ENCODE results near the gene SUPT3H. TPM values are rescaled to one million over a fixed set of nuclear protein-coding genes. Genes with fewer than 3 reads are reported as not detected.

The SUPT3H gene
- total RNA-seq, 1 donor from 2014 or later: 2.6 TPM

DNA sequence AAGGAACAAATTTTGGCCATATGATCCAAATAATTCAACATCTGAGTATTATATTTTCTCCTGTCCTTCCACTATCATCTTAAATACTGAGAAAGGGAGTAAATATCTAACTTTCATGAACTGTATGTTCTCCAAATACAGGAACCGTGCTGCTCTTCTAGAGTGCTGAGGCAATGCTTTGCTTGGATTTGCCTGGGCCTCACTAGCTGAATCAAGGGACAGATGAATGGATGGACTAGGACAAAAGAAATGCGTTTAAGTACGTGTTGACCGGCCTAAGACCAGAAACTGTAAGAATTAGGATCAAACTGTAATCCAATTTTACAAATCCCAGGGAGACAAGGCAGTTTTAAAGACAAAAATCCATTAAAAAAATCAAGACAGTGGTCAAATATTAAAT, 412.0 kb downstream of the SUPT3H start:
- Histone ChIP-seq H3K9me3 (replicated peaks) (no peaks in the 10 kb centered on the region), H3K27ac (replicated peaks) (no peak overlapping the region), H3K36me3 (no peaks in the 10 kb centered on the region), H3K27me3 (ENCODE audit: low read depth) (no peaks in the 10 kb centered on the region), H3K4me1 (peaks cover 24% of the 10 kb centered on the region), H3K4me3 (no peak overlapping the region)
- intact Hi-C loops (cut with micrococcal nuclease): no loop called here
- TF ChIP-seq, protein P1, sequence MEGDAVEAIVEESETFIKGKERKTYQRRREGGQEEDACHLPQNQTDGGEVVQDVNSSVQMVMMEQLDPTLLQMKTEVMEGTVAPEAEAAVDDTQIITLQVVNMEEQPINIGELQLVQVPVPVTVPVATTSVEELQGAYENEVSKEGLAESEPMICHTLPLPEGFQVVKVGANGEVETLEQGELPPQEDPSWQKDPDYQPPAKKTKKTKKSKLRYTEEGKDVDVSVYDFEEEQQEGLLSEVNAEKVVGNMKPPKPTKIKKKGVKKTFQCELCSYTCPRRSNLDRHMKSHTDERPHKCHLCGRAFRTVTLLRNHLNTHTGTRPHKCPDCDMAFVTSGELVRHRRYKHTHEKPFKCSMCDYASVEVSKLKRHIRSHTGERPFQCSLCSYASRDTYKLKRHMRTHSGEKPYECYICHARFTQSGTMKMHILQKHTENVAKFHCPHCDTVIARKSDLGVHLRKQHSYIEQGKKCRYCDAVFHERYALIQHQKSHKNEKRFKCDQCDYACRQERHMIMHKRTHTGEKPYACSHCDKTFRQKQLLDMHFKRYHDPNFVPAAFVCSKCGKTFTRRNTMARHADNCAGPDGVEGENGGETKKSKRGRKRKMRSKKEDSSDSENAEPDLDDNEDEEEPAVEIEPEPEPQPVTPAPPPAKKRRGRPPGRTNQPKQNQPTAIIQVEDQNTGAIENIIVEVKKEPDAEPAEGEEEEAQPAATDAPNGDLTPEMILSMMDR (IDR thresholded peaks at IDR 0.05; ENCODE audit: borderline replicate concordance): no peak
- DNase-seq: no peak

DNA sequence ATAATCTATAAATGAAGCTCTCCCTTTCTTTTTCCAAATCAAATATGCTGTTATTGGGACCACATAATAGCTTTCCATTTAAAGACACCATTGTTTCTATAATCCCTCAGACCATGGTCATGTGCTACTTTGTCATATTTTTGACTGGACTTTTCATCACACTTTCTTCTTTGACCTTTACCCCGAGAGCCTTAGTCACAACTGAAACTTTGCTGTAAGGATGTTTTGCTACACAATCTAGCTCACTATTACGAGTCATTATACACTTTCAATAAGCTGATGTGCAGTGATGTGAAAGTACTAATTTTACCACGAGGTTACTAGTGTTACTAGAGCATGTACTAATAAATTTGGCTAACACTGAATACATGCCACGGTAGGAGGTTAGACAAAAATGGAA, 416.8 kb downstream of the SUPT3H start:
- no peak overlapping the region for H3K4me3 ChIP-seq
- H3K27ac ChIP-seq (replicated peaks): no peak overlapping the region
- DNase-seq: no peak
- no peaks in the 10 kb centered on the region for H3K27me3 ChIP-seq (ENCODE audit: low read depth)
- no peaks in the 10 kb centered on the region for H3K9me3 ChIP-seq (replicated peaks)
- H3K4me1 ChIP-seq: no peaks in the 10 kb centered on the region
- TF ChIP-seq, protein P1 (IDR thresholded peaks at IDR 0.05; ENCODE audit: borderline replicate concordance): no peak
- no peaks in the 10 kb centered on the region for H3K36me3 ChIP-seq
- intact Hi-C loops (cut with micrococcal nuclease): no loop called here

DNA sequence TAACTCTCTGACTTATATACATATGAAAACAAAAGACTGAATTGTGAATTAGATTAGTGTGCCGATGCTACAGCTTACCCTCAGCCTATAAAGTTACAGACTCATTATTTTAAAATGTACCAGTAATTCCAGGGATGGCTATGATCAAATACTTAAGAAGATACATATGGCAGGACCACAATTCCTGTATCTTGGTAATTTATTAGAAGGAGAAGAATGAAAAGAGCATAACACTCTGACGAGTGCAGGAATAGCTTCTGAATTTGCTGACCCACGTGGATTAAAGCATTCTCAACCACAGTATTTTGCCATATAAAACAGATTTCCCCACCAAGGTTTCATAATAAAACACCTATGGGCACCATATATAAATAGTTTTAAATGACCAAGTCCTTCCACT, 418.1 kb downstream of the SUPT3H start:
- TF ChIP-seq, protein P1 (IDR thresholded peaks at IDR 0.05; ENCODE audit: borderline replicate concordance): no peak
- Histone ChIP-seq H3K4me3 (no peak overlapping the region), H3K27ac (replicated peaks) (no peak overlapping the region), H3K9me3 (replicated peaks) (no peaks in the 10 kb centered on the region), H3K36me3 (no peaks in the 10 kb centered on the region), H3K27me3 (ENCODE audit: low read depth) (no peaks in the 10 kb centered on the region), H3K4me1 (no peaks in the 10 kb centered on the region)
- intact Hi-C loops (cut with micrococcal nuclease): no loop called here
- DNase-seq: no peak

DNA sequence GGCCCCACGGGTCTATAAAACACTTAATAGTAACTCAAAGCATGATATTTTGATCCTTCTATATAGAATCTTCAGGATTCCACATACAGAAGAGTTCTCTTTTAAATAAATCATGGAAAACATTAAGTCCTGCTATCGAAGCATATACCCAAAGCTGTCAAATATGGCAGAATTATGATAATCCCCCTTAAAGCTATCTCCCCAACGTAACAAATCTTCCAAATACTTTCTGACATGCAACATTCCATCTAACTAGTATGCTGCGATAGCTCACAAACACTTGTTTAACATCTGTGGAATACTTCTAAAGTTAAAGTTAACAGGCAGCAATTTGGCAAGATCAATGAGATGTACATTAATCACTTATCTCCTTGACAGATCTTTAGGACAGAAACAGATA, 420.6 kb downstream of the SUPT3H start:
- no peaks in the 10 kb centered on the region for H3K4me1 ChIP-seq
- H3K27me3 ChIP-seq (ENCODE audit: low read depth): no peaks in the 10 kb centered on the region
- intact Hi-C loops (cut with micrococcal nuclease): no loop called here
- peaks cover 9% of the 10 kb centered on the region for H3K36me3 ChIP-seq
- H3K9me3 ChIP-seq (replicated peaks): no peaks in the 10 kb centered on the region
- H3K4me3 ChIP-seq: no peak overlapping the region
- no peak overlapping the region for H3K27ac ChIP-seq (replicated peaks)
- no peak for DNase-seq
- TF ChIP-seq, protein P1 (IDR thresholded peaks at IDR 0.05; ENCODE audit: borderline replicate concordance): no peak

DNA sequence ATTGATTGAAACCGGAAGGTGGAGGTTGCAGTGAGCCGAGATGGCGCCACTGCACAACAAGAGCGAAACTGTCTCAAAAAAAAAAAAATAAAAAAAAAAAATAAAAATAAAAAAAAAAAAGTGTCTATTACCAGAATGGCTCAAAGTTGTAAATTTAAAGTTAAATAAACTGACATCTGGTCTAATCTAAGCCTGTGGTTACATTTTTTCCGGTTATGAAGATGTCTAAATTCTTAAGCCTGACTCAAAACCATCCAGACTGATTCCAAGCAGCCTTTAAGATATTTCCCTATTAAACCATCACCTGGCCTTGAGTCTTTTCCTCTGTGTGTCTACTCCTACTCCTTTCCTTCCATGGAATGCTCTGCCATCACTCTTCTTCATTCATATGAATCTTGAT, 421.3 kb downstream of the SUPT3H start:
- TF ChIP-seq, protein P1 (IDR thresholded peaks at IDR 0.05; ENCODE audit: borderline replicate concordance): no peak
- no peaks in the 10 kb centered on the region for H3K4me1 ChIP-seq
- no peaks in the 10 kb centered on the region for H3K27me3 ChIP-seq (ENCODE audit: low read depth)
- H3K9me3 ChIP-seq (replicated peaks): peaks cover 2% of the 10 kb centered on the region
- DNase-seq: no peak
- no peak overlapping the region for H3K27ac ChIP-seq (replicated peaks)
- intact Hi-C loops (cut with micrococcal nuclease): no loop called here
- H3K4me3 ChIP-seq: no peak overlapping the region
- H3K36me3 ChIP-seq: peaks cover 16% of the 10 kb centered on the region

DNA sequence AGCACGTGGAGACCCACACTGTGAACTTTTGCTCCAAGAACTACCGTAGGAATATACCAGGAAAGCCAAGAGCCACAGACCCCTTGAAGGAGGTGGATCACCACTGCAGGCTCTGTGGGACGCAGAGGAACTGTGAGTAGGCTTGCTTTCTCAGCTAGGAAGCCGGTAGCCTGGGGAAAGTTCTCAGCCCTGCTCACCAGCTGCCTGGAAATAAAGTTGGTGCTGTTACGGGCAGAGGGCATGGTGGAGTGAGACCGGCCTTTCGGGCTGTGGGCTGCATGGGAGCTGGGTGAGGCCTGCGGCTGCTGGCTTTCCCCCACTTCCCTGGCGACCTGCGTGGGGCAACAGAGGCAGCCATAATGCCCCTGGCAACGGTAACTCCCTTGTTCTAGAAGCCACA, 422.6 kb downstream of the SUPT3H start:
- no peaks in the 10 kb centered on the region for H3K27me3 ChIP-seq (ENCODE audit: low read depth)
- H3K9me3 ChIP-seq (replicated peaks): peaks cover 14% of the 10 kb centered on the region
- intact Hi-C loops (cut with micrococcal nuclease): no loop called here
- DNase-seq: no peak
- H3K36me3 ChIP-seq: peaks cover 25% of the 10 kb centered on the region
- H3K4me3 ChIP-seq: no peak overlapping the region
- H3K4me1 ChIP-seq: no peaks in the 10 kb centered on the region
- TF ChIP-seq, protein P1 (IDR thresholded peaks at IDR 0.05; ENCODE audit: borderline replicate concordance): no peak
- no peak overlapping the region for H3K27ac ChIP-seq (replicated peaks)
